Activated T-helper 17 cell treated with anti-CD3 and anti-CD28 coated beads, Interleukin-2, amount 50 U/mL, for 72 hours (primary cell): Measurements from ENCODE around the gene SGMS1. TPM values are rescaled to one million over a fixed set of nuclear protein-coding genes. Genes with fewer than 3 reads are reported as not detected.
A peak's percentile ranks its signal among the peaks of the same experiment; 100 is the strongest.
"Not testable (repeated sequence)": the region's sequence is repeated elsewhere in the genome, so short reads cannot be mapped to it uniquely, and the experiment has no call there.

Experiments used
- ATAC-seq: fragments of 150-1000 bp; cut with Tn5 transposase; replicated peaks from 2 replicates; pipeline ENCODE4 v1.10.0; 2021; ENCODE audit warnings: mild to moderate bottlenecking, moderate library complexity
- H3K27ac Mint-ChIP-seq: one replicate; pipeline ENCODE4 v1.8.0; 2022; ENCODE audit warnings: mixed read lengths
- H3K27me3 Mint-ChIP-seq: one replicate; pipeline ENCODE4 v1.8.0; 2022; ENCODE audit warnings: mixed read lengths
- H3K36me3 Mint-ChIP-seq: one replicate; pipeline ENCODE4 v1.8.0; 2022; ENCODE audit warnings: low read depth, mild to moderate bottlenecking, mixed read lengths
- H3K4me1 Mint-ChIP-seq: one replicate; pipeline ENCODE4 v1.8.0; 2022; ENCODE audit warnings: mixed read lengths
- H3K4me3 Mint-ChIP-seq: one replicate; pipeline ENCODE4 v1.8.0; 2022; ENCODE audit warnings: mild to moderate bottlenecking, mixed read lengths
- H3K9me3 Mint-ChIP-seq: one replicate; pipeline ENCODE4 v1.8.0; 2022; ENCODE audit warnings: mixed read lengths
- total RNA-seq, 2 donors: library from RNA; stranded (reverse); gene quantifications; one replicate each; pipeline ENCODE4 v1.2.3, GENCODE V29; 2022

The SGMS1 gene
- total RNA-seq: 10 to 100 TPM; 13.4 to 22.4 TPM

DNA sequence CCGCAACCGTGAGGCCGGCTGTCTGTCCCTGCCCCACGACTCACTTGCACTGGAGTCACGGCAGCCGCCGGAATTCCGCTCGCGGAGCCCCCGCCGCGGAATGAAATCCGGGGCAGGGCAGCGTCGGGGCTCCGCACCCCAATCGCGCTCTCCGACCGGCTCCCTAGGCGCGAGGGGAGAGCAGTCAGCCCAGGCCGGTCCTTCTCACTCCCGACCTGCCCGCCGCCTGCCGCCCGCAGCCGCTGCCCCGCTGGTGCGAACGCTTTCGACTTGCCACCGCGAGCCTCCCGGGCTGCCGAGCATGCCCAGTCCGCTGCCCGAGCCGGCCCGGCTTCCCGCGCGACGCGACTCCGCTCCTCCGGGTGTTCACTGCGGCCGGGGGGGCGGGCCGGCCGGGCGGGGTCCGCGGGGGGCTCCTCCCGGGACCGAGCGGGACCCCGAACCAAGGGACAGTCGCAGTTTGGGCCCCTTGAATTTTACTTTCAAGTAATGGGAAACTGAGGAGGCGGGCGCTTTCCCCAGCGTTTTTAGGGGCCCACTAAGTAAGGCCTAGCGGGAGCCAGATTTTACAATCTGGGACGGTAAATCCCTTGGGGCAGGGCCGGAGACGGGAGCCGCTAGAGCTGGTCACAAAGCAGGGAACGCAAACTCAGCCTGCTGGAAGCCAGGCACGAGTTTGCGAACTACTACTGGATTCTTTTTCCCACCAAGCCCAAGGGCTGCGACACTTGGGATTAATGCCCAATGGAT lies at the start of gene SGMS1:
Gene SGMS1, minus strand, starts transcription at position 294 of the 750 bp plus-strand sequence. CDS start 279,842 bp downstream, outside the sequence.
- peak; percentile 40 for ATAC-seq
- Mint-ChIP-seq H3K4me3 (peak within 1 kb of the TSS; percentile 100), H3K36me3 (peaks cover 6% of the 10 kb centered on the region), H3K9me3 (no peaks in the 10 kb centered on the region), H3K27ac (peak within 1 kb of the TSS; percentile 98), H3K27me3 (no peaks in the 10 kb centered on the region), H3K4me1 (peaks cover 24% of the 10 kb centered on the region)

DNA sequence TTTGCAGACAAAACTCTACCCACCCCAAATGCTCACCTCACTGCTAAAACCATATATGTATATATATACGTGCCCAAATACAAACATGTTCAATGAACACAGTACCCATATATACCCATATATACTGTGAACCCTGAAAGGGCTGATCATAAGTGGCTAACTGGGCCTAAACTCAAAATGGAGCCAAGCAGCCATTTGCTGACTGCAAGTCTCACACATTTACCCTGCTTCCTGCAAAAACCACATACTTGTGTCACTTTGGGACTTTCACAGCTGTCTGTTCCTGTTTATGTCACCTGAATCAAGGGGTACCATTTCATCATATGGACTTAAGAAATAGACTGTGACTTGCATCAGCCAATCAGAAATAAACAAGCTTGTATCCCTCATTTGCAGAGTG lies 48.4 kb upstream of the SGMS1 start:
- not testable (repeated sequence) for H3K27me3 Mint-ChIP-seq, H3K4me3 Mint-ChIP-seq

DNA sequence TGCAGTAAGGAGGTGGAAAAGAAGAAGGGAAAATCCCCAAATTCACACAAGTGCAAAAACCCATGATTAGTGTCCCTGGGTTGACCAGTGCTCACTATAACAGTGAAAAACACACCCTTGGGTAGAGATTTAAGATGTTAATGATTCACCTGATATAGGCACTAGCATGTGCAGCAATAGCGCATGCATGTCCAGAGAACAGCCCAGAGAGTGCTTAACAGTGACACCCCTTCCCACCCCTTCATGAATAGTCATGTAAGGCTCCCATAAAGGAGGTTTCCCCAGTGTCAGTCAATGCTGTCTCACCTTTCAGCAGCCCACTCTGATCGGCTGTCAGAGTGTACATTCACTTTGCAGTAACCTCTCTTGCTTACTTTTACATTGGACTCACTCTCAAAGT lies 47.9 kb upstream of the SGMS1 start:
- not testable (repeated sequence) for H3K27me3 Mint-ChIP-seq, H3K4me1 Mint-ChIP-seq, ATAC-seq, H3K4me3 Mint-ChIP-seq, H3K36me3 Mint-ChIP-seq, H3K9me3 Mint-ChIP-seq
- H3K27ac Mint-ChIP-seq: peak overlapping the region; percentile 72

More for the DNA sequence above, 48.4 kb upstream of the SGMS1 start:
- H3K27ac Mint-ChIP-seq: peak overlapping the region; percentile 72
- ATAC-seq: peak; percentile 75
- not testable (repeated sequence) for H3K36me3 Mint-ChIP-seq, H3K4me1 Mint-ChIP-seq, H3K9me3 Mint-ChIP-seq

DNA sequence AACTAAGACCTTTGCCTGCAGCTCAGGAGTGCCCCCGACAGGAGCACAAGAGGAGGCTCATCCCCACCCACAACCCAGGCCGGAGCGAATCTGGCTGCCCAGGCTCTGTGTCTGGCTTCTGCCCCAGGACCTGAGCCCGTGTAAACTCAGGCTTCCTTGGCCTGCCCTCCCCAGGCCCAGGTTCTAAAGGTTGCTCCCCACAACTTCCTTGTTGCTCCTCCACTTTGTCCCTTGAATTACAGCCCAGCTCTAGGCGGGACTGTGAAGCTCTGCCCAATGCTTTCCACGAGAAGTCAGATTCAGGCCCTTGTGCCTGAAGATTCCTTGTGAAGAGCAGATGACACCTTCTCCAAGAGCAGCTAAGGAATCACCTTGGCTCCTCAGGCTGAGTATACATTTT lies 46.2 kb upstream of the SGMS1 start:
- H3K9me3 Mint-ChIP-seq, ATAC-seq, H3K27me3 Mint-ChIP-seq, H3K27ac Mint-ChIP-seq, H3K4me1 Mint-ChIP-seq, H3K36me3 Mint-ChIP-seq, H3K4me3 Mint-ChIP-seq: not testable (repeated sequence)

DNA sequence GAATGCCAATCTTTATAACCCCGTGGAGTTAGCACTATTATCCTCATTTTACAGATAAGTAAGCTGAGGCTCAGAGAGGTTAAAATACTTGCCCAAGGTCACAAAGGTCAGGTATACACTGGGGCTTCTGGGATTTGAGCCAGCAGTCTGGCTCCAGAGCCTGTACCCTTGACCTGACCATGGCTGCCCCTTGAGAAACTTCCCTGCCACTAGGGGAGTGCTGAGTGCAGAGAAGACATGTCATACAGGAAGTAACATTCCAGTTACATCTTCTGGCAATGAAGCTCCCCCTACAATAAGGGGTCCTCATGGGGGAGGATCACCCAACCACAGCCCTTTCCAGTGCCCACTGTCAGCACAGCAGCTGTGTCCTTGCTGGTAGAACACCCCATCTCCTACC lies 43.6 kb upstream of the SGMS1 start:
- H3K27me3 Mint-ChIP-seq, ATAC-seq, H3K36me3 Mint-ChIP-seq: not testable (repeated sequence)

DNA sequence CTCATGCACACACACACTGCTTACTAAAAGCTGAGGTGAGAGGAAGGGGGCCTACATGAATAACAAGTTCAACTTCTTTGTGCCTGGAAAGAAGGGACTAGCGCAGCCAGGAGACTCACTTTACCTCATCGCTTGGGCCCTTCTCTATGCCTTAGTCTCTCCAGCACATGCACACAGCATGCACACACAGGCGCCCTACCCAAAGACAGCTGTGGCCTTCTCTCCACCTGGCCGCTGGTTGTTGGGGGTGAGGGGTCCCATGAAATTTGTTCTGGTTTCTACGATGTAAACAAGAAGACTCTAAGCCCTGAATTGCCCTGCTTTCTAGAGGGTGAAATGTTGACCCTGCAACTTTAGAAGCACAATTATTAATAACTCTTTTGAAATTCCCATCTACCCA lies 38.7 kb upstream of the SGMS1 start:
- H3K36me3 Mint-ChIP-seq, H3K27ac Mint-ChIP-seq: not testable (repeated sequence)

More for the DNA sequence above, 43.6 kb upstream of the SGMS1 start:
- not testable (repeated sequence) for H3K27ac Mint-ChIP-seq, H3K4me3 Mint-ChIP-seq, H3K4me1 Mint-ChIP-seq, H3K9me3 Mint-ChIP-seq

DNA sequence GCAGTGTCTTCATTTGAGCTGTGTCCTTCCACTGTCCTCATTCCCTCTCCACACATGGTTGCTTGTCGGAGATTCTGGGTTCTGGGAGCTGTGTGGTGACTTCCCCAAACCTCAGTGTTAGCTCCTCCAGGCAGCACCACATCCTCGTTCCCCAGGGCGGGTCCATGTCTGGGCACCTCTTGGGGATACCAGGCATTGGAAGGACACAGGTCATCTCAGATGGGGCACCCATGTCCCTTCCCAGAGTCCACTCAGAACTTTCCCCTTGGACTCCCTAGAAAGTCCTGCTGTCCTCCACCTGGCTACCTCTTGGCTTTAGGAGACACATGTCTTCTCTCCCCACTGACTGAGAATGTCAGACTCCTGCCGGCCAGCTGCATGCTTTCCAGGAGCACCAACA lies 37.8 kb upstream of the SGMS1 start:
- not testable (repeated sequence) for H3K4me1 Mint-ChIP-seq, H3K27me3 Mint-ChIP-seq, H3K9me3 Mint-ChIP-seq, H3K27ac Mint-ChIP-seq, H3K36me3 Mint-ChIP-seq, ATAC-seq, H3K4me3 Mint-ChIP-seq

More for the DNA sequence above, 38.7 kb upstream of the SGMS1 start:
- ATAC-seq, H3K4me3 Mint-ChIP-seq, H3K27me3 Mint-ChIP-seq, H3K9me3 Mint-ChIP-seq, H3K4me1 Mint-ChIP-seq: not testable (repeated sequence)

DNA sequence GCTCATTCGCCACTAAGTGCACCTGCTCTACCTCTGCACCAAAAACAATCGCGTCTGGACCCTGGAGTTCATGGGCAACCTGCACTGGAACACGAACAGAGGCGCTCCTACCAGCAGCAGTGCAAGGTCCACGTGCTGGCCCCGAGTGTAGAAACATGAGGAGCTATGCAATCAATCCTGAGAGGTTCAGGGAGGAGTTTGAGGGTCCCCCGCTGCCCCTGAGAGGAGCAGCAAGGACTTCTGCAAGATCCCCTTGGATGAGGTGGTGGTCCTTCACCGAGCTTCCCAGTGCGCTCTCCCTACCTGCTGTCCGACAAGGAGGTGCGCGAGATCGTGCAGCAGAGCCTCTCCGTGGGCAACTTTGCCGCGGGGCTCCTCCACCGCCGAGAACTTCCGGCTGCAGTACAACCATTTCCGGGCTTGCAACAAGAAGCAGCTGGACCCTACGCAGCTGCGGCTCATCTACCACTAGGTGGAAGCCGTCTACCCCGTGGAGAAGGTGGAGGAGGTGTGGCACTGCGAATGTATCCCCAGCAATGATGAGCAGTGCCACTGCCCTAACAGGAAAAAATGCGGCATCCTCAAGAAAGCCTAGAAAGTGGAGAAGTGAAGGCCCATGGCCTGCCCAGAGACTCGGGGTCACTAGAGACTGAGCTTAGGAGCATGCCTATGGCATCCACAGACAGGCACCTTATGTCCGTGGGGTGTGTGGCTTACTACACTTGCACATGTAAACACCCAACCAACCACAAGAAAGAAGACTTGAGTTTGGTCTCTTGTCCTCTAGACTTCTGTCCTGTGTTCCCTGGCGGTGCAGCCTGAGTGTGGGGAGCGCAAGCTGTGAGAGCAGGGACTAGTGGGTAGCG lies 36.3 kb upstream of the SGMS1 start:
- peak overlapping the region; percentile 80 for H3K27ac Mint-ChIP-seq
- not testable (repeated sequence) for H3K4me1 Mint-ChIP-seq, H3K27me3 Mint-ChIP-seq, H3K36me3 Mint-ChIP-seq, H3K9me3 Mint-ChIP-seq
- H3K4me3 Mint-ChIP-seq: peak overlapping the region; percentile 86
- peak; percentile 98 for ATAC-seq

DNA sequence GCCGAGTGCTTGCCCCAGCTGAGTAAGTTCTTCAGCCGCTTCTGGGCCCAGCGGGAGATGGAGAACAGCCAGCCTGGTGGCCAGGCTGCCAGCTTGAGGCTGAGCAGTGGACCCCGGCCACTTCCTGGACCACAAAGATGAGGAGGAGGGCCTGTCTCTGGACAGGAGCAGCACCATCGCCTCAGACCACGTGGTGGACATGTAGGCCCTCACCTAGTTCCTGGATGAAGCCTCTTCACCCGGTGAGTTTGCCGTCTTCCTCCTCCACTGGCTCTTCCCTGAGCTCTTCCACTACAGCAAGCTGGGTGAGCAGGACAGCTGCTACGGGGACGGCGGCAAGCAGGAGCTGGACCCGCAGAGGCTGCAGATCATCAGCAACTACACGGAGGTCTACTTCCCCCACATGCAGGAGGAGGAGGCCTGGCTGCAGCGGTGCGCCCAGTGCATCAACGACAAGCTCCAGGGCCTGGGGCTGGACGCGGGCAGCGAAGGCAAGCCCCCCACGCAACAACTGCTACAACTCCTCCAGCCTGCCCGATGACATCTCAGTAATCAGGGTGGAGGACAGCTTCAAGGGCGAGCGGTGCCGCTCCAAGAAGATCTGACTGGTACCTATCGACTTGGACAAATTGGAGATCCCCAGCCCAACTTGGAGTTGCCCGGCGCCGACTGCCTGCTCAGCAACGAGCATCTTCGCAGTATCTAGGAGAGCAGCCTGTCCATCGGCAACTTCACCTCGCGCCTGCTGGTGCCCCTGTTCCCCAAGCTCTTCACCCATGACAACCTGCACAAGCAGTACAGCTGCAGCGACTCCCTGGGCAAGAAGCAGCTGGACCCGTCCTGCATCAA lies 35.5 kb upstream of the SGMS1 start:
- Mint-ChIP-seq H3K4me3 (peak overlapping the region; percentile 86), H3K27ac (peak overlapping the region; percentile 80)
- ATAC-seq, H3K27me3 Mint-ChIP-seq, H3K4me1 Mint-ChIP-seq, H3K9me3 Mint-ChIP-seq, H3K36me3 Mint-ChIP-seq: not testable (repeated sequence)

DNA sequence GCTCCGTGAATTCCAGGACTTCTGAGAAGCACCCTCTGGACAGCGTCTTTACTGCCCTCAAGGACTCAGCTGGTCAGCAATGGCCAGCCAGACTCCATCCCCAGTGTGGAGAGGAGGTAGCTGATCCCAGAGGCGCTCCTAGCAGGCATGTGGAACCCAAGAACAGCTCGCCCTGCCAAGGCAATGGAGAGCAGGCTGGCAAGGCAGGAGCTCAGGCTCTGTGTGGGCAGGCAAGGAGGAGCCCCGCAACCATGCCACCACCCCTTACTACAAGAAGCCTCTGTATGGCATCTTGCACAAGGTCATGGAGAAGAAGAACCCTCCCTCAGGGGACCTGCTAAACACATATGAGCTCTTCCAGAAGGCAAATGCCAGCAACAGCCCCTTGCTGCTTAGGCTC lies 34.4 kb upstream of the SGMS1 start:
- H3K36me3 Mint-ChIP-seq: no peaks in the 10 kb centered on the region
- H3K9me3 Mint-ChIP-seq: no peaks in the 10 kb centered on the region
- no peak overlapping the region for H3K27ac Mint-ChIP-seq
- peak overlapping the region; percentile 86 for H3K4me3 Mint-ChIP-seq
- no peaks in the 10 kb centered on the region for H3K4me1 Mint-ChIP-seq
- ATAC-seq: no peak
- H3K27me3 Mint-ChIP-seq: no peaks in the 10 kb centered on the region

DNA sequence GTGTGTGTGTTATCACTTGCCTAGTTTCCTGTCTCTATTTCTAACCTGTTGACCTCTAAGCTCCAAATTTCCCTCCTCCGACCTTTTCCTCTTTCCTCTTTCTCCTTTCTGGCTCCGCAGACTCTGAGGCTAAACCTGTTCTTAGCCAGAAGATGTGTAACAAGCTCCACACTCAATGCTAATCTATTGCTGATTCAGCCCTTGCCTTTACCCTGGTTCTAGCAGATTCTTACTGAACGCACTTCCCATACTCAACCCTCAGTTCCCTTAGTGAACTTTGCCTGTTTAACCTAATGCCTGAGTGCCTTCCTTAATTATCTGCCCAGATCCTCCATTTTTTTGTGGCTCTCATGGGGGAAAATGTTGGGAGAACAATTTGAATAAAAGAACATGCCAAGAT lies 30.0 kb upstream of the SGMS1 start:
- no peak overlapping the region for H3K4me3 Mint-ChIP-seq
- H3K27ac Mint-ChIP-seq: no peak overlapping the region
- H3K4me1 Mint-ChIP-seq: no peaks in the 10 kb centered on the region
- no peak for ATAC-seq
- H3K27me3 Mint-ChIP-seq: no peaks in the 10 kb centered on the region
- H3K36me3 Mint-ChIP-seq: no peaks in the 10 kb centered on the region
- H3K9me3 Mint-ChIP-seq: no peaks in the 10 kb centered on the region

DNA sequence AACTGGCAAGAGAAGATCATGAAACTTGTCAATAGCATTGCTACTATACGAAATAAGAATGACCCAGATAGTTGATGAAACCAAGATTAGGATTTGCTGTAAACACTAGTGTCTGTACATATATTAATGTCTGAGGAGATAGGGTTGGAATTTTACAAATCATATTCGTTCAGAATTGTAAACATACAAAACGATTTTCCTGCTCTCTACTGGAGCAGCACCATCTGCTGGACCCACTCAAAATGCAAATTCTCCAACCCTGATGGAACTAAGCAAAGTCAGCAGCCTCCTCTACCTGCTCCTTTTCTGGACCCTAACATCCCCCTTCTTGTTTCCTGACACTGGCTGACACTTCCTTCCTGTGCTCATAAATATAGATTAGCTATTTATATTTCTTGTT lies 29.4 kb upstream of the SGMS1 start:
- Mint-ChIP-seq H3K27me3 (no peaks in the 10 kb centered on the region), H3K27ac (no peak overlapping the region), H3K36me3 (no peaks in the 10 kb centered on the region), H3K4me3 (no peak overlapping the region), H3K4me1 (no peaks in the 10 kb centered on the region), H3K9me3 (no peaks in the 10 kb centered on the region)
- ATAC-seq: peak; percentile 39

DNA sequence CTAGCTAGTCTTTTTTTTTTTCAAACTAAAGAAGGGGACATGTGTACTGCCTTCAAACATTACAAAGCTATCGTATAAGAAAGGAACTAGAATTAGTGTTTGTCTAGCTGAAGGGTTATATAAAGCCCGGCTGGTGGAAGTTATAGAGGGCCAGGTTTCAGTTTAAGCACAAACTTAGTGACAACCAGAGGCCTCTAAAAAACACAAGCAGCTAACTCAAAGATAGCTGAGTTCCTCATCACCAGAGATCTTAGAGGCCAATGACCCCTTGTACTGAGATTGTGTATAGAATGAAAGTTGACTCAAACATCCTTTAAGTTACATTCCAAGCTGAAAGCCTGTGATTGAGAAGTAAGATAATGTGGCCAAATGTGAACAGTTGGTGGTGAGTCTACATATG lies 28.1 kb upstream of the SGMS1 start:
- Mint-ChIP-seq H3K4me1 (no peaks in the 10 kb centered on the region), H3K36me3 (no peaks in the 10 kb centered on the region), H3K27ac (no peak overlapping the region), H3K9me3 (no peaks in the 10 kb centered on the region), H3K27me3 (no peaks in the 10 kb centered on the region), H3K4me3 (no peak overlapping the region)
- no peak for ATAC-seq

DNA sequence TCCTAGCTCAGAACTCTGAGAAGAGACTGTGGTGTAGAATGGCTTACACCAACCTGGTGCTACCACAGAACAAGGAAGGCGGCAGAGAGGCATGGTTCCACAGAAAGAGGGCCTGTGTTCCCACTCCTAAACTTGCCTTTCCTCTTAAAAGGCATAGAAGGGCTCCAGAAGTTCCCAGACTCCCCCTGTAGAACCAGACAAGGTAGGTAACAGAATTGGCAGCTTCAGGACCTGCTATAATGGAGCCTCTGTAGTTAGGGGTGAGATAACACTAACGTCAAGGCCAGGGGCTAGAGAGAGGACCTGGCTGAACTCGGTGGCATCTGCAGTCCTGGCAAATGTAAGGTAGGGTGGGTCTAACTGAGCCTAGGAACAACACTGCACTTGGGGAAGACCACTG lies 26.7 kb upstream of the SGMS1 start:
- Mint-ChIP-seq H3K27ac (no peak overlapping the region), H3K9me3 (no peaks in the 10 kb centered on the region), H3K27me3 (no peaks in the 10 kb centered on the region), H3K4me1 (no peaks in the 10 kb centered on the region), H3K36me3 (no peaks in the 10 kb centered on the region), H3K4me3 (no peak overlapping the region)
- no peak for ATAC-seq

DNA sequence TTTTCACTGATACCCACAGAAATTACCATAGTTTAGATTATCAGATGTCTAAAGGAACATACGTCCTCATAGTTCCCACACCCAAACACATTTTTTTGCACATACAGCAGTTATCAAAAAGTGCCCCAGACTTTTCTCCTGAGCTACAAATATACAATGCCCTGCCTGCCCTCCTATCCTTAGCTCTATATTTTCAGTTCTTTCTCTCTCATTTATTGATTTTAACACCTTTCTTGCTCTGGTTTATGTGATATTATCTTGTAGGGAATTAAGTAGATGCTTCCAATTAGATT lies 25.1 kb upstream of the SGMS1 start:
- no peak for ATAC-seq
- H3K4me1 Mint-ChIP-seq: no peaks in the 10 kb centered on the region
- no peaks in the 10 kb centered on the region for H3K27me3 Mint-ChIP-seq
- H3K4me3 Mint-ChIP-seq: no peak overlapping the region
- H3K9me3 Mint-ChIP-seq: no peaks in the 10 kb centered on the region
- no peak overlapping the region for H3K27ac Mint-ChIP-seq
- H3K36me3 Mint-ChIP-seq: no peaks in the 10 kb centered on the region
